GM18909 (cell line): ENCODE measurements around the gene SORCS3.

ENCODE experiments used
- ATAC-seq: cut with Tn5 transposase; IDR thresholded peaks from one replicate; pipeline ENCODE4 v1.9.1; 2021; ENCODE audit warnings: mild to moderate bottlenecking; ENCODE audit not compliant: unreplicated experiment, poor library complexity

SORCS3 gene

DNA sequence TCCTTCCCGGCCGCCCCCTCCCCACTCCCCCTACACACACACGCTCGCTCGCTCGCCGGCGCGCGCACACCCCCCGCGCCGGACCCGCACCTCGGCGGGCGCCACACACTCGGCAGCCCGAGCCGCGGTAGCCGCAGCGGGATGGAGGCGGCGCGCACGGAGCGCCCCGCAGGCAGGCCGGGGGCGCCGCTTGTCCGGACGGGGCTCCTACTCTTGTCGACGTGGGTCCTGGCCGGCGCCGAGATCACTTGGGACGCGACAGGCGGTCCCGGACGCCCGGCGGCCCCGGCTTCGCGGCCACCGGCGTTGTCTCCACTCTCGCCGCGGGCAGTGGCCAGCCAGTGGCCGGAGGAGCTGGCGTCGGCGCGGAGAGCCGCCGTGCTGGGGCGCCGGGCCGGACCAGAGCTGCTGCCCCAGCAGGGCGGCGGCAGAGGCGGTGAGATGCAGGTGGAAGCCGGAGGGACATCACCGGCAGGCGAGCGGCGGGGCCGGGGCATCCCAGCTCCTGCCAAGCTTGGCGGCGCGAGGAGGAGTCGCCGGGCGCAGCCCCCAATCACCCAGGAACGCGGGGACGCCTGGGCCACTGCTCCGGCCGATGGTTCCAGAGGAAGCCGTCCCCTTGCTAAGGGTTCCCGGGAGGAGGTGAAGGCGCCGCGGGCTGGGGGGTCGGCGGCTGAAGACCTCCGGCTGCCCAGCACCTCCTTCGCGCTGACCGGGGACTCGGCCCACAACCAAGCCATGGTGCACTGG lies at the start of gene SORCS3:
Gene SORCS3, plus strand, starts transcription at position 104 of the 750 bp plus-strand sequence.
- no peak for ATAC-seq

DNA sequence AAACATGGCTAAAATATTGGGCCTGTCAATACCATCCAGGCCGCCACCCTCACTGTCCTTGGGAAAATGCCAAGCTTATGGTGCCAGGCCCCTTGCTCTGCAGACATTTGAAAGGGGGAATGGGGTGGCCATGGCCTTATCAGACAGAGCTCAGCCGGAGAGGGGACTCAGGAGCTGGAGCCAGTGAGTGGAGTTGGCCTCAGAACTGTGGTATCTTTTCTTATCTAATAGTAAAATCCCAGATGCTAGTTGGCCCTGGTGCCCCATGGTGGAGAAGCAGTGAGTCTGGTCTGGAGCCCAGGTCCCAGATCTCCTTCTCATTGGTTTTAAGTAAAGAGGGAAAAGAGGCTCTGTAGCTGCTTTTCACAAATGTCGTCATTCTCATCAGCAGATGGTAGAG lies 49.6 kb upstream of the SORCS3 start:
- ATAC-seq: no peak

DNA sequence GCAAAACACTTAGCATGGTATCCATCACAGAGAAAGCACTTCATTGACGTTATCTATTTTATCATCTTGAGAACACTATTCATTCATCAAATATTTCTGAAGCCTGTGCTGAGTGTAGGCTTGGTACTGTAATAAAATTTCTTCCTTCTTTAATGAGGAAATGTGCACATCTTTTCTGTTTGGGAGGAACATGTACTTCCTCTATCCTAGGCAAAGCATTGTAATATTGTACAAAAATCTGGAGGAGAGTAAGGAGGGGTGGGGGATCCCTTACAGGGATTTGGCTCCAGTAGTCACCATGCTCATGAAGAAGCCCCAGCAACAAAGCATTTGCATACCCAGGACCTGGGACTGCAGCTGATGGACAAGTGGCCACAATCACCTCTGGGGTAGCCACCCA lies 39.9 kb upstream of the SORCS3 start:
- ATAC-seq: no peak

DNA sequence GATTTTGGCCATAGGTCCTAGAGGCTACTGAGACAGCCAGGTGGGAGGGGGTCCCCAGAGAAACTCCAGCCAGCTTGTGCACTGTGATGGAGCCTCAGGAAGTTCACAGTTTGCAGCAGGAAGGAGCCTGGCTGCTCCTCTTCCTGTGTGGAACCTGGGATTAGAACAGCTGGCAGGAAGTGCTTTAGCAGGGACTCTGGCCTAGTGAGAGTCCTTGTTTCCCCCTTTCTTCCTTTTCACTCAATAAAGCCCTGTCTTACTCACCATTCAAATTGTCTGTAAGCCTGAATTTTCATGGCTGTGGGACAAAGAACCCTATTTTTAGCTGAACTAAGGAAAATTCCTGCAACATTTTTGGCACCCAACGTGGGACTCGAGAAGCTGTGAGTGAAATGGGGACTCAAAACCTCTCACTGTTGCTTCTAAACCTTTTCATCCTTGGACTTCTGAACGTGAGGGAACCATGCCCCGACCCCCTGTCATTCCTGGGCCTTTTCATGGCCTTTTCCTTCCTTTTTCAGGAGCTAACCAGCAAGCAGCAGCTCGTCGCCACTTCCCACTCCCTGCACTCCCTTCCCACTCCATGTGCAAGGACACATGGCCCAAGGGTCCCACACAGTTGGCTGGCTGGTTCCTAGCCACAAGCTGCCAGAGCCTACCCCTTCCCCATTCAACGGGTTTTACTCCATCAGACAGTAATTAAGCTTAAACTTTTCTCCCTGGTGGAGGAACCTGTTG lies 32.8 kb upstream of the SORCS3 start:
- no peak for ATAC-seq

DNA sequence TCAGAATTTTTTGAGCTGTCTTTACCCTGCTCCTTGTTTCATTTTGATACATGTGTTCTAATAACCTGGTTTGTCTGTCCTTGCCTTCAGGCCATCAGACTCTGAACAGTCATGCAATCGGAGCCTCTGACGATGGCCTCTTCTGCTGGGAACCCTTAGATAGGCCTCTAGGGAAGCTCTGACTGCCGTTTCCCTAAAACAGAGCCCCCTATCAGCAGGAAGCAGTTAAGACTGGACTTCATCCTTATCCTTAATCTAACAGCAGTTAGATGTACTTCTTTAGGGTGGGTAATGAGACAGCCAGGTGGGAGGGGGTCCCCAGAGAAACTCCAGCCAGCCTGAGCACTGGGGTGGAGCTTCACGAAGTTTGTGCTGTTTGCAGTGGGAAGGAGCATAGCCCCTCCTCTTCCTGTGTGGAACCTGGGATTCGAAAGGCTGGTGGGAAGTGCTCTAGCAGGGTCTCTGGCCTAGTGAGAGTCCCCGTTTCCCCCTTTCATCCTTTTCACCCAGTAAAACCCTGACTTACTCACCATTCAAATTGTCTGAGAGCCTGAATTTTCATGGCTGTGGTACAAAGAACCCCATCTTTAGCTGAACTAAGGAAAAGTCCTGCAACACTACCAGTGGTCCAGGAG lies 28.4 kb upstream of the SORCS3 start:
- no peak for ATAC-seq

DNA sequence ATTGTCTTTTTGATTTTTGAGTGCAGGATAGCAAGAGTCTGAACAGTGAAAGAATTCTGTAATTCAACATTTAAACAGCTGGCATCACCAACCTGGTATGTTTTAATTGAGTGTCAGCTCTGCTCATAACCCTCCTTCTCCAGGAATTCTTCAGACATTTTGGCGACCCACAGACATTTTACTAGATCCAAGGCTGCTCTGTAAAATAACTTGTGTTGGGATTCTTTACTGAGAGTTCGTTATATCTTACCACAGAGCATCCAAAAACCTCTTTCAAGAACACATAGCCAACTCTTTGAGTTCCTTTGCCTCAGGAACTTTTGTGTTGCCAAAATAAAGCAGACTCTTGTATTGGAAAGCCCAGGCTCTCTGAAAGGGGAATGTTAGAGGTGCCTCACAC lies 27.7 kb upstream of the SORCS3 start:
- ATAC-seq: no peak

DNA sequence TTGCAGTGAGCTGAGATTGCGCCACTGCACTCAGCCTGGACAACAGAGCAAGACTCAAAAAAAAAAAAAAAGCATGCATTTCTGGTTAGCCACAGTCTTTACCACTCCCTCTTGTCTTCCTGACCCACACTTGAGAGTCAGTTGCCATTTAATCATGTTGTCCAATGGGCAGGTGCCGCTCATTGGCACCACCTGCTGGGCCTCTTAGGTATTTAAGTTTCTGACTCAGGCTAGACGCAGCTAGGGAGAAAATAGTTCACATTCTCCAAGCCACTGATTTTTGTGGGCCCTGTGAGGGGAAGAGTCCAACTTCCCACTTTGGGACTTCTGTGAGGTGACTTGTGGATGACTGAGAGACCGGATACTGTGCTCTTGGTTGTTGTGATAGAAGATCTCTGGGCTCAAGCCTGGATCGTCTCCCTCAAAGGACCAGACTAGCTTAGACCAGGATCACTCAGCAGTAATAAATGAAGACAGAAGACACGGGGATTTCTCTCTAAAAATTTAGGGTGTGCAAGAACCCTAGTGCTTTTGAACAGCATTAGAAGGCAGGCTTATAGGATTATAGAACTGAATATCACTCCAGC lies 26.8 kb upstream of the SORCS3 start:
- peak; percentile 71 for ATAC-seq

DNA sequence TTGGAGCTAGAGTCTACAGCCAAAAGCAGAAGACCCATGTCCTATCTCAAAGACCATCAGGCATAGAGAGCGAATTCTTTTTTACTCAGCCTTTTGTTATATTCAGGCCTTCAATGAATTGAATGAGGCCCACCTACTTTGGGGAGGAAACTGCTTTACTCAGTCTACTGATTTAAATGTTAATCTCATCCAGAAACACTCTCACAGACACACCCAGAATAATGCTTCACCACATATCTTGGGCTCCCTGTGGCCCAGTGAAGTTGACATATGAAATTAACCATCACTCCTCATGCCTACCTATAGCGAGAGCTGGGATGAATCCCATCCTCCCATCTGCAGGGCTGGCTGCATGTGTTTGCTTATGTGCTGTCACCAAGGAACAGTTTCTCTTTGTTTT lies 26.0 kb upstream of the SORCS3 start:
- no peak for ATAC-seq

DNA sequence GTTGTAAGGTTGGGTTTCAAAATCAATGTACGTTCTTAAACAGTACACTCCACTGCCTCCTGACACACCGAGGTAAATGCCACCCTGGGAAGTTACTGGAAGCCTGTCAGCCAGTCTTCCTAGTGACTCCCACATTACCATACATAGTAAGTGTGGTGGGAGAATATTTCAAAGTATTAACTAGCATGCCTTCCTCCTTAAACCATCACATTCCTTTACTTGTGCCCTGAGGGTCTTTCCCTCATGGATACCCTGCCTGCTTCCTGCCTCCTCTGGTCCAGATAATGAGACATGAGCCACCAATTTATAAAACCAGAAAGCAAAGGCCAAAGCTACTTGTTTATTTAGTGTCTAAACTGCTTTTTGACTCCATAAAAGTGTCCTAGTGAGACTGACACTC lies 23.3 kb upstream of the SORCS3 start:
- ATAC-seq: no peak

DNA sequence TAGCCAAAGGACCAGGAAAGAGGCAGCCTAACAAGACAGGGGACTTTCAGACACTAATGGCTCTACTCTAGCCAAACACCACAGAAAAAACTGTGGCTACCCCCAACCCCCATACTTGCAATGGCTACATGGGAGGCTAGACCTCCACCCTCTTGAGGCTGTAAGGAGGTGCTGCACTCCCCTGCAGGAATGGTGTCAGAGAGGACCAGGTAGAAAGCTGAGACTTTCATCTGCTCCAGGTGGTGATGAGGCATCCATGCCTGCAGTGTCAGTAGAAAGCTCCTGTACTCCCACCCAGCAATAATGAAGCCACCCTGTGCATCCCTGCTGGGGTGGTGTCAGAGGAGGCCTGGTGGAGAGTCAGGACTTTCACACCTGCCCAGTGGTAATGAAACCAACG lies 18.9 kb upstream of the SORCS3 start:
- no peak for ATAC-seq

DNA sequence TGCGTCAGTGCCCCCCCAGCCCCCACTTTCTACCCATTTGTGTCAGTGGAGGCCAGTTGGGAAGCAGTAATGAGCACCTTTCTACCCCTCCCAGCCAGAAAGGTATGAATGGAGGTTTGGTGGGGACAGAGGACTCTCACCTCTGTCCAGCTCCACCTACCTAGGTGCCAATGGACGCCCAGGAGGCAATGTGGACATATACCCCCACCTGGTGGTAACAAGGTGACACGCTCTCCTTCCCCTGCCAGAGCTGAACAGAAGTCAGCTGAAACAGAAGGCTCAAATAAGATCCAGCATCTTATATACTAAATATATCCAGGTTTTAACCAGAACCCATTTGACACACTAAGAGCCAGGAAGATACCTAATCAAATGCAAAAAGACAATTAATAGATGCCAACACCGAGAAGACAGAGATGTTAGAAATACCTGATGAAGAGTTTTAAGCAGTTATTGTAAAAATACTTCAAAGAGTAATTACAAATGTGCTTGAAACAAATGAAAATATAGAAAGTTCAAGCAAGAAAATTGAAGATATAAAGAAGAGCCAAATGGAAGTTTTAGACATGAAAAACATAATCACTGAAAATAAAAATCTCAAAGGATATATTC lies 18.4 kb upstream of the SORCS3 start:
- ATAC-seq: no peak

DNA sequence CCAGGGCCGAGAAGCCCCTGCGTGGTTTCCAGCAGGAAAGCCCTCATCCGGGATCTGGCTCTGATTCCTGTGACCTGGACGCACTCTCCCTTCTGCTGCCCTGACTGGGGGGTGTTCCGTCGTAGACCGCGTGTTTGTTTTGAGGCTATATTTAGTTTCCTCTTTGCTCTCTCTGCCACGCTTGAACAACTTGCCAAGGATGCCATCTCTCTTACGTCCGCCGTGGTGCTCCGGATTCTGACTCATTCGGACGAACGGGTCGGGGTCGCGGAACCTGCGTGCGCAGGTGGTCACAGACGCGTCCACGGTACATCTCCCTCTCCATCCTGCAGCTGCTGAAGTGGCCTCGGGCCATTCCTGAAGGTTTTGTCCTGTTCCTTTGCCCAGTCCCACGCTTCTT lies 10.4 kb upstream of the SORCS3 start:
- no peak for ATAC-seq

DNA sequence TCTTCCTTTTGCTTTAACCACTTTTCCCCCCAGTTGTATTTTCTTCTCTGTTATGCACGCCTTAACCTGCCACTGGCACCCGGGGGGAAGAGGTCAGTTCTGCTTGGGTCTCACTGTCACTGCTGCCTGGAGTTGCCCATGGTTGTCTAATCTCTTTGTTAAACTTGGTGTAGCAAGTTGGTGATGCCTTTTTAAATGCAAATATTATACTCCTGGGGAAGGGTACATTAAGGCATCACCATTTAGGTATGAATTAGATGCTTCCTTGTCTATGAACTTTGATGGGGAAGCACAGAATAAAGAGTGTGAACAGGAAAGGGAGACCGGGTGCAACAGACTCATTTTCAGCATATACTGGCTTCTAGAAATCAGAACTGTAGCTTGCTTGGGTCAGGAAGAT lies 9.1 kb upstream of the SORCS3 start:
- ATAC-seq: no peak

DNA sequence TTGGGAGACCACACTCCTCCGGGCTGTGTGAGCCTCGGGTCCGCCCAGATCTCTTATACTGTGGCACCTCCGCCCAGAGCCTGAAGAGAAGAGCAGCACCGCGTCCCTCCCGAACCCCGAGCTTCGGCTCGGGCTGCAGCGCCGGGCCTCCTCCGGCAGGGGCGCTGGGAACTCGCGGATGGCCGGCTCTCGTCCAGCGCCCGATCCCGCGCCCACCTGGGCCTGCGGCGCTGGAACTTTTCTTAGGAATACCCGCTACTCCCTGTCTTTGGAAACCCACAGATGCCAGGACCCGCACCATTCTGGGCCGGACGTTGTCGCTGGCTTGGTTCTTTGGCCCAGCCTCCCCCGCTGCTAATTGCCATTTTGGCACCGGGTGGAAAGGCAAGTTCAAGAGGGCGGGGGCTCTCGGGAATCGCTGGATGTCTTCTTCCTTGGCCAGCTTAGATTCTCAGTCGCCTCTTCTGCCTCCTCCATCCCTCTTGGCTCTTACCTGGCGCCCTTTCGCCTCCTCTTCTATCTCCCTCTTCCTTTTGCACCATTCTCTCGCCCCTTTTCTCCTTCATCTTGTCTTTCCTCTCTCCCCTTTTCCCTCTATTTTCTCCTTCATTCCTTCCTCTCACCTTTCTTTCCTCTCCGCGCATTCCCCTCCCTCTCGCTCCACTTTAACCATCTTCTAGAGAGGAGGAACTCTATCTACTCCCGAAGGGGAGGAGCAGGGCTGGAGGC lies 2.1 kb upstream of the SORCS3 start:
- no peak for ATAC-seq

DNA sequence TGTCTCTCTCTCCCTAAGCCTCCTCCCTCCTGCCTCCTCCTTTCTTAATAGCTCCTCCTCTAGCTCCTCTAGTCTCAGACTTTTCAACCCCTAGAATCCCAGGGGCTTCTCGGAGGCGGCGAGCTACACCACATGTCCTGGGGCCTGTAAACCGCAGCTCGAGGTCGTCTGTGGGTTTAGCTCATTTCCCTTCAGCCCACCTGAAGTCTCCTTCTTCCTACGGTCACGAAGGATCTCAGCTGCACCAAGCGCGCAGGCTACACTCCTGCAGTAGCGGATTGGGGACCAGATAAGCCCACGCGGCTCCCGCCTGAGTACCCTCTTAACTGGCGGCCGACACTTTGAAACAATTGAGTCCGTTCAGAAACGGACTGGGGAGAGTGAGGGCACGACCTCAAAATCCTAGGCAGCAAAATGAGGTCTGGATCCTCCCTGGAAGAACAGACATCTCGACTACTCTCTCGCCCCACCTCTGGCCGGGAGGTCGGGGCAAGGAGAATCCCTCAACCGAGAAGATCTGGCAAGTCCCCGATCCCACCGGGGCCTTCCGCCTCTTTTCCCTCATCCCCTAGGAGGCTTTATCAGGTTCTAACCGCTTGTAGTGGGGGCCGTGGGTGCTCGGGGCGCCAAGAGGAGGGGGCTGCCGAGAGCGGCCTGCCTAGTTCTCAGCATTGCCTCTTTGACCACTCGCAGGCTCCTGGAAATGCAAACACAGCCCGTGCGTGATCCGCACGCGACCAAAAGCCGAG lies 1.3 kb upstream of the SORCS3 start:
- no peak for ATAC-seq

DNA sequence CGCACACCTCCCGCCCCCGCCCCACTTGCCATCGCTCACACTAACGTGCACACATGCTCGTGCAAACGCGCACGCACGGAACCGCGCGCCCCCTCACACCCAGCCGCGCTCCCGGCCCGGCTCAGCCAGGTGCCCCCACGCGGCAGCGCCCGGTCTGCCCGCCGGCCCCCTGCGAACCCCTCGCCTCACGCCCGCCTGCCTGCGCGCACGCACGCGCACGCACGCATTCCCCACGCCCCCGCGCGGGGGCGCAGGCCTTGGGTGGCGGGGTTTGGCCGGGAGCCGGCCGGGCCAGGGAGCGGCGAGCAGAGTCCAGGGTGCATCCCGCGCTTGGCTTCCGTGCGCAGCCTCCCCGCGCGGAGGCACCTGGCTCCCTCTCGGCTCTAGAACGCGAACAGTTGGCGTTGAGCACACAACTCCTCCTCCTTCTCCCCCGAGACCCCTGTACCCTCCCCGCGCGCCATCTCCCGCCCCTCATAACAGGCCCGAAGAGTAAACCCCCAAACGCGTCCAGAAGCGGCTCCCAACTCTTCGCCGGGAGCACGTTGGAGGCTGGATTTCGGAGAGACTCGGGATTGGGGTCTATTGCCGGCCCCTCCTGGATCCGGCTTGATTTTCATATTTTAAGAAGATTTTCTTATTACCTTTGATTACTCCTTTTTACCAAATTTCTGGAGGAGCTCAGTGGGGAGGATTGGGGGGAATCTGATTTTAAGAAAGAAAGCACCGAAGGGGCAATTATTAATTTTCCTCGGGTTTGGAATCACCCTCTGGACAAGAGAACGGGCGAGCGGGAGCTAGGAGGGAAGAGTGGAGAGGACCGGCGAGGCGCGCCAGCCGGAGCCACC lies 527 bp upstream of the SORCS3 start:
- no peak for ATAC-seq

DNA sequence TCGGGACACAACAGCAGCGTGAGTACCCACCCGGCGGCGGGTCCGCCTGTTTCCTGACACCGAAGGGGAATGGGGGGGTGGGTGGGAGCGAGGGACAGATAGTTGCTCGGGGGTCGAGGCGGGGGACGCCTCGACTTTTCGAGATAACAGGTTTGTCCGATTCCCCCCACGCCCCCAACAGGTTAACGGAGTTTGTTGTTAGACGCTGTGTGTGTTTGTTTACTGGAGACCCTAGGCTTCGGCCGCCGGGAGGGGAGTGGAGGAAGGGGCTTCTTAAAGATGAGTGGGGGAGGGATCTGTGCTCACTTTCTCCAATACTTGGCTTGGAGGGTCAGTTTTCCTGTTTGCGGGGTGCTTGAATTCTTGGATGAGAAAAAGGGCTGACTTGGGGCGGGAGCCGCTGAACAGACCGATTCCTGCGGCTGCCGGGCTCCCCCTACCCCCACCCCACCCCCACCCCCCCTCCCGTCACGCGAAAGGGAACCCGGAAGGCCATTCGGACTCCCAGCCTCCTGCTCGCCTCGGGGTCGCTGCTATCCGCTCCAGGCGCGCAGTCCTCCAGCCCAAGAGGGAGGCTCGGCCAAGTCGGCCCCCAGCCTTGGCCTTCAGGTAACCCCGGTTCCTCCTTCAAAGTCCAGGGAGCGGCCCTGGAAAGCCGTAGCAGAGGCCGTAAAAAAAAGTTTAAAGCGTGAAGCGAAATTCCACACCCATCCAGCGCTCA lies 1.0 kb downstream of the SORCS3 start:
- ATAC-seq: no peak
